Natural killer cell (primary cell): ENCODE measurements around the gene RNF214. TPM values are rescaled to one million over a fixed set of nuclear protein-coding genes. Genes with fewer than 3 reads are reported as not detected.

Source experiments
- ATAC-seq, 3 donors: fragments of 150-1000 bp in 2 of 3; fragments of 200-7000 bp in 1 of 3; cut with Tn5 transposase; 1 replicate in 1 of 3; 2 replicates in 2 of 3; pipeline ENCODE4 v1.10.0; 2021; ENCODE audit warnings: mild to moderate bottlenecking in 2 of 3, moderate library complexity in 2 of 3
- DNase-seq, 2 donors: peaks; one replicate each; pipeline versions ENCODE4 v3.0.0 to v3.0.0-alpha.2; 2013 to 2021; ENCODE audit warnings: mixed read lengths in 1 of 2
- H3K27ac ChIP-seq: one replicate; pipeline ENCODE4 v1.5.1; 2013; ENCODE audit warnings: mild to moderate bottlenecking, low read length
- H3K27me3 ChIP-seq: one replicate; pipeline ENCODE4 v1.6.1; 2013; ENCODE audit warnings: low read length; ENCODE audit not compliant: control insufficient read depth, insufficient read depth
- H3K36me3 ChIP-seq: one replicate; pipeline ENCODE4 v1.6.1; 2013; ENCODE audit warnings: low read length; ENCODE audit not compliant: control insufficient read depth, insufficient read depth
- H3K4me1 ChIP-seq: one replicate; pipeline ENCODE4 v1.6.1; 2013; ENCODE audit warnings: low read length; ENCODE audit not compliant: control insufficient read depth, insufficient read depth
- H3K4me3 ChIP-seq: one replicate; pipeline ENCODE4 v1.5.1; 2013; ENCODE audit warnings: low read length
- H3K9me3 ChIP-seq: one replicate; pipeline ENCODE4 v1.6.1; 2013; ENCODE audit warnings: low read length; ENCODE audit not compliant: control insufficient read depth, insufficient read depth
- H3K27ac Mint-ChIP-seq, 2 donors: one replicate each; pipeline ENCODE4 v1.8.0; 2022; ENCODE audit warnings: mild to moderate bottlenecking in 2 of 2, mixed read lengths in 2 of 2, moderate library complexity in 1 of 2
- H3K27me3 Mint-ChIP-seq, 2 donors: one replicate each; pipeline ENCODE4 v1.8.0; 2022; ENCODE audit warnings: low read depth in 2 of 2, mixed read lengths in 2 of 2
- H3K36me3 Mint-ChIP-seq: one replicate; pipeline ENCODE4 v1.8.0; 2022; ENCODE audit warnings: mixed read lengths
- H3K4me1 Mint-ChIP-seq, 2 donors: one replicate each; pipeline ENCODE4 v1.8.0; 2022; ENCODE audit warnings: mixed read lengths in 2 of 2
- H3K4me3 Mint-ChIP-seq: one replicate; pipeline ENCODE4 v1.8.0; 2022; ENCODE audit warnings: mild to moderate bottlenecking, moderate library complexity, mixed read lengths
- H3K9me3 Mint-ChIP-seq, 2 donors: one replicate each; pipeline ENCODE4 v1.8.0; 2022; ENCODE audit warnings: mixed read lengths in 2 of 2
- WGBS: methylation state at CpG from one replicate; pipeline ENCODE4 v1.1.7; 2013; ENCODE audit warnings: missing lambda C conversion rate; ENCODE audit not compliant: insufficient coverage; 5-methylcytosine and 5-hydroxymethylcytosine counted together
- intact Hi-C: fragments of 100-400 bp; cut with micrococcal nuclease; formaldehyde crosslinking; loops from one replicate; pipeline ENCODE4 v1.14.2; 2022
- total RNA-seq, 4 donors: library from RNA; stranded (reverse); fragments of 120-200 nt in 1 of 4; gene quantifications; one replicate each; pipeline versions ENCODE4 v1.2.3 to v1.2.4, GENCODE V29; 2013 to 2022
- TF ChIP-seq, protein P1 (sequence below): fragments of 200-600 bp; IDR thresholded peaks from one replicate; pipeline ENCODE4 v1.8.0; 2022; ENCODE audit warnings: antibody characterized with exemption

RNF214 gene
- total RNA-seq, 3 donors from 2014 or later (not counting 1 experiment from before 2014, with no cell fraction given) = 13.7 to 20.7 (median 17.3) TPM

DNA sequence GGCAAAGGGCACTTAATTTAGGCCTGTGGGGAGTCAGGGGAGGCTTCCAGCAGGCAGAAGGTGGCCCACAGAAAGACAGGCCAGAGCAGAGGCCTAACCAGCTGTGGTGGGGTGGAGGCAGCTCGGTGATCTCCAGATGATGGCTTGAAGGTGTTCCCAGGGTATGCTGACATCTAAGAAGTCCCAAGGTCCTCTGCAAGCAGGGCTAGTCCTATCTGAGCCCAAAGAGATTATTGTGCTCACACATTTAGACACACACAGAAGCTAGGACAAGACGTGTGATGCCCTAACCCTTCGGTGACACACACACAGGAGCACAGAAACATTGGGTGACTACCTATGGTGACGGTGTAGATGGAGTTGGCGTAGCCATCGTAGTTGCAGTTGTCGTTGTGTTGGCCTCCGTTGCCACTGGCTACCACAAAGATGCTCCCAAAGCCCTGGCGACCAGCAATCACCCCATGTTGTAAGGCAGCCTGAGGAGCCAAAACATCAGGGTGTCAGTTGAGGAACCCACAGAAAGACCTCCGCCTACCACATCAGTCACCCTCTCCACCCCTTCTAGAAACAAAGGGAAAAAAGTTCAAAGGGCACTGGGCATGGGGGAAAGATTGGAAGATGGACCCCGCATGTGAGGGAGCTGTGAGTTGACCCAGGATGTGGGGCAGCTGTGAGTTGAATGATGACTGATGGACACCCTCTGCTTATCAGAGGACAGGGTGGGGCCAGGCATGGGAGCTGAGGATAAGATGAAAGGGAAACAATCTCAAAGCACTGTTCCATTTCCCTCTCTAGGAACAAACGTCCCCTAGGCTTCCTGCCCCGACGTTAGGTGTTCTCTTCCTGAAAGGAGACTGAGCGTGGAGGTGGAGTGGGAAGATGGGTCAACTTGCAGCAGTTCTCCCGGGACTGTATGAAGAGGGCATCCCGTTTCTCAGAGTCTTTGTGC lies 8.5 kb upstream of the RNF214 start:
- Mint-ChIP-seq H3K27me3 (no peaks in the 10 kb centered on the region), H3K27ac (peak overlapping the region in 1 of 2 donors; percentile 58), H3K4me1 (peaks cover 15 to 37% of the 10 kb centered on the region in 2 donors), H3K36me3 (no peaks in the 10 kb centered on the region), H3K9me3 (no peaks in the 10 kb centered on the region), H3K4me3 (no peak overlapping the region)
- Histone ChIP-seq H3K4me1 (peaks cover 6% of the 10 kb centered on the region), H3K36me3 (peaks cover 90% of the 10 kb centered on the region), H3K4me3 (no peak overlapping the region), H3K27me3 (no peaks in the 10 kb centered on the region), H3K27ac (no peak overlapping the region), H3K9me3 (no peaks in the 10 kb centered on the region)
- WGBS = 90% methylated on average over 16 of the region's 17 CpGs
- ATAC-seq = no peak
- TF ChIP-seq, protein P1, sequence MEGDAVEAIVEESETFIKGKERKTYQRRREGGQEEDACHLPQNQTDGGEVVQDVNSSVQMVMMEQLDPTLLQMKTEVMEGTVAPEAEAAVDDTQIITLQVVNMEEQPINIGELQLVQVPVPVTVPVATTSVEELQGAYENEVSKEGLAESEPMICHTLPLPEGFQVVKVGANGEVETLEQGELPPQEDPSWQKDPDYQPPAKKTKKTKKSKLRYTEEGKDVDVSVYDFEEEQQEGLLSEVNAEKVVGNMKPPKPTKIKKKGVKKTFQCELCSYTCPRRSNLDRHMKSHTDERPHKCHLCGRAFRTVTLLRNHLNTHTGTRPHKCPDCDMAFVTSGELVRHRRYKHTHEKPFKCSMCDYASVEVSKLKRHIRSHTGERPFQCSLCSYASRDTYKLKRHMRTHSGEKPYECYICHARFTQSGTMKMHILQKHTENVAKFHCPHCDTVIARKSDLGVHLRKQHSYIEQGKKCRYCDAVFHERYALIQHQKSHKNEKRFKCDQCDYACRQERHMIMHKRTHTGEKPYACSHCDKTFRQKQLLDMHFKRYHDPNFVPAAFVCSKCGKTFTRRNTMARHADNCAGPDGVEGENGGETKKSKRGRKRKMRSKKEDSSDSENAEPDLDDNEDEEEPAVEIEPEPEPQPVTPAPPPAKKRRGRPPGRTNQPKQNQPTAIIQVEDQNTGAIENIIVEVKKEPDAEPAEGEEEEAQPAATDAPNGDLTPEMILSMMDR = no peak
- intact Hi-C loops = loop anchor here (10.0 kb wide), 1 partner anchor 339 kb away; no protein-coding TSS in a partner anchor
- no peak for DNase-seq

DNA sequence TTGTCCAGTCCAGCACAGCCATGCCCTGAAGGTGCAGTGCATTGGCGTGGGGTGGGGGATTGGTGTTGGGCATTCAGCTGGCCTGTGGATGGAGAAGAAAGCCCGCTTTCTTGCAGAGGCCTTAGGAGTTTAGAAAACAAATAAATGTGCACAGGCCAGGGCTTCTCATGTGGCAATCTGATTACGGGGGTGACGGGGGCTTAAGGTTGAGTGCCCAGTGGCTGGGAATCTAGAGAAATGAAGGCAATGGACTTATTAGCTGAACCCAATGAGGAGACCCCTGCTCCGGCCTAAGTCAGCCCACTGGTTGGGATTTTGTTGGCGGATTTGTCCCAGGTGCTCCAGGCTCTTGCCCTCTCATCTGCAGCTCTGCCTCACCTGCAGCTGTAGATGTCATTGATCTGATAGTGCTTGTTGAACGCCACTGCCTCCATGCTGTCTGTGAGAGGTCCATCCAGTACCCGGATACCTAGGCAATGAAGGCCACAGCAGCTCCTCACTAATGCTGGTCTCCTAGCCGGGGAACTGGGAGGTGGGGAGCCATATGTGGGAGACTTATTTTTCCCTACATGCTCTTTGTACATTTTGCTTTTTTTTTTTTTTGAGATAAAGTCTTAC lies 6.8 kb upstream of the RNF214 start:
- H3K4me1 Mint-ChIP-seq = peaks cover 25 to 42% of the 10 kb centered on the region in 2 donors
- H3K9me3 ChIP-seq = no peaks in the 10 kb centered on the region
- intact Hi-C loops = loop anchor here (1.0 to 10.0 kb wide), 4 partner anchors 47 to 493 kb away; partner anchors contain the start of genes SIDT2 and ZPR1
- no peaks in the 10 kb centered on the region for H3K27me3 Mint-ChIP-seq
- H3K9me3 Mint-ChIP-seq = no peaks in the 10 kb centered on the region
- H3K27me3 ChIP-seq = no peaks in the 10 kb centered on the region
- H3K27ac Mint-ChIP-seq = peak overlapping the region in 1 of 2 donors; percentile 58
- H3K4me1 ChIP-seq = peaks cover 23% of the 10 kb centered on the region
- 96% methylated on average over 9 of the region's 9 CpGs for WGBS
- peaks cover 81% of the 10 kb centered on the region for H3K36me3 ChIP-seq
- H3K27ac ChIP-seq = no peak overlapping the region
- H3K36me3 Mint-ChIP-seq = no peaks in the 10 kb centered on the region
- DNase-seq (no peak), ATAC-seq (no peak)
- TF ChIP-seq, protein P1 = no peak
- H3K4me3 Mint-ChIP-seq = no peak overlapping the region
- no peak overlapping the region for H3K4me3 ChIP-seq

- Histone ChIP-seq H3K9me3 (no peaks in the 10 kb centered on the region), H3K27me3 (no peaks in the 10 kb centered on the region), H3K4me3 (no peak overlapping the region), H3K4me1 (peaks cover 33% of the 10 kb centered on the region), H3K36me3 (peaks cover 71% of the 10 kb centered on the region), H3K27ac (no peak overlapping the region)
- Mint-ChIP-seq H3K36me3 (no peaks in the 10 kb centered on the region), H3K4me3 (peak overlapping the region; percentile 4), H3K27ac (peak overlapping the region; percentile 64 to 75), H3K9me3 (no peaks in the 10 kb centered on the region), H3K4me1 (peaks cover 35 to 52% of the 10 kb centered on the region in 2 donors), H3K27me3 (no peaks in the 10 kb centered on the region)
- TF ChIP-seq, protein P1 = peak; percentile 73
- intact Hi-C loops = loop anchor here (1.0 to 10.0 kb wide), 4 partner anchors 48 to 494 kb away; partner anchors contain the start of genes SIDT2 and ZPR1
- ATAC-seq (peak; percentile 68 to 79 (median 68)), DNase-seq (peak in 1 of 2 donors; percentile 88)
- 85% methylated on average over 16 of the region's 19 CpGs for WGBS
These were observed 5.8 kb upstream of the RNF214 start for GRCh38 chr11:117226388-117227385.
